Vagina (tissue), 2 donors: Measurements from ENCODE around the gene PDE3A.

Experiments used
- CTCF ChIP-seq, 3 experiments: fragments of 450-650 bp in 2 of 3; fragments of 200-600 bp in 1 of 3; sonication (generic) in 1 of 3; IDR thresholded peaks; one replicate each; pipeline ENCODE4 v1.5.1; 2017 to 2019; ENCODE audit warnings: antibody characterized with exemption in 3 of 3, mild to moderate bottlenecking in 2 of 3, moderate library complexity in 2 of 3
- POLR2AphosphoS5 ChIP-seq, 2 donors: sonication (generic); formaldehyde crosslinking; IDR thresholded peaks; one replicate each; pipeline ENCODE4 v1.9.0; 2017; ENCODE audit warnings: antibody characterized with exemption in 2 of 2, mild to moderate bottlenecking in 2 of 2, low read depth in 1 of 2; ENCODE audit not compliant: insufficient read depth in 1 of 2

GRCh38 chr12:20704860-20705259 lies 336.5 kb downstream of the PDE3A start:
- TF ChIP-seq CTCF (IDR thresholded peaks at IDR 0.05) (no peak), POLR2AphosphoS5 (IDR thresholded peaks at IDR 0.05; ENCODE audit: insufficient read depth in 1 of 2, low read depth in 1 of 2) (no peak)
